ENCODE results near the gene DHX40.
"Not testable (repeated sequence)": the region's sequence is repeated elsewhere in the genome, so short reads cannot be mapped to it uniquely, and the experiment has no call there.

Gene DHX40

DNA sequence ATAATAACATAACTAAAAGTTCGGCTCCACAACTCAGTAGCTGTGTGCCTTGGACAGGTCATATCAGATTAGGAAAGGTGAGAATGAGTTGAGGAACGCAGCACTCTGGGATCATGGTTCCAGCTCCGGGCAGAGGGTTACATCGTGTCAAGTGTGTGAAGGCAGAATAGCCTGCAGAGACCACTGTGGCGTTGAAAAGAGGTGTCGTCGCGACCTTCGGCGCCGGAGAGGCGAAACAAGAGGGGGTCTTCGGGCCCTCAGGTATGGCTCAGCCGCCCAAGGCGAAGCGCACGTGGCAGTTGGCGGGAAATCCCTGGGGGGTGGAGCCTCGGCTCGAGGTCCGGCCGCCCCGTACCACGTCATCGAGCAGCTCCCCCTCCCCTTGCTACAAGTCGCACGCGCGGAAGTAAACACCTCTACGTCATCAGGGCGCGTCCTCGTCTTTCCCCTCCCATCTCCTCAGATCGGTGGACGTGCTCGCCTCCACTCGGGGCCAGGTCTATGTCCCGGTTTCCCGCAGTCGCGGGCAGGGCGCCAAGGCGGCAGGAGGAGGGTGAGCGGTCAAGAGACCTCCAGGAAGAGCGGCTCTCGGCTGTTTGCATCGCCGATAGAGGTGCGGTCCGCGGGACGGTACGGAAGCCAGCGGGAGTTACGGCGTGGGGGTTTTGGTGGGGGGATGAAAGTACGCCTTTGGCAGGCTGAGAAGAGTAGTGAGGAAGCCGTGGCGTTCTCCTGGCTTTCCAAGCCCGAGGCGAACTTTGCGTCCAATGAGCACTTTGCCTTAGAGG is at the start of gene DHX40:
Gene DHX40 (plus strand): TSS at position 440 of the 788 bp plus-strand sequence. CDS start 62 bp downstream, at position 502.
- peak; percentile 87 for DNase-seq (ENCODE audit: low read depth)

DNA sequence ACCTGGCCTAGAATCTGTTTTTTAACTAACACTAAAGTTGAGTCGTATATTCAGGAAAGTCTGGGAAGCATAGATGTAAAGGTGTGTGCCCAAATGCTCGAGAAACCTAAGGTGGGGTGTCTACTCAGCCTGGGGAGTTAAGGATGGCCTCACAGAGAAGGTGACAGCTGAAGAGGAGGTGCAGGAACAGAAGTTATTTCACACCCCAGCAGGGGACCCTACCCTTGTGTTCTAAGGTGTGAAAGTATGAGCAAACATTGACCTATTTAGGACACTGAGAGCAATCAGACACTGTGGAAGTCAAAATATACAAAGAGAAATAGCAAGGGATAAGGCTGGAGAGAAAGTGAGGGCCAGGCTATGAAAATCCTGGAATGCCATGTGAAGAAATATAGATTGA is 49.0 kb upstream of the DHX40 start:
- no peak for DNase-seq (ENCODE audit: low read depth)

DNA sequence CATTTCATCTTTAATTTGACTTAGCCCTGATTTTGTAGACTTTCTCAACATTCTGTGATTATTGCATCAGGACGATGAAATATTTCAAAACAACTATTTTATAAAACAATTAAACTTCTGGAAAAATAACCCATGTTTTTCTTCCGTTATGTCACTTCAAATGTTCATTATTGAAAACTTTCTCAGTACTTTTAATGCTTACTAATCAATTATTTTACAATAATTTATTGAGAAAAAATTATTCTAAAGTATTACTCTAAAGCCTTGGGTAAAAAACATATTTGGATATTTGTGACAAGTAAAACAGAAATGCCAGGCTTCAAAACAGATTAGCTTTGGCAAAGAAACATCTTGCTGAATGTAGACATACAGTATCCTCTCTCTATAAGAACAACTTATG is 46.3 kb upstream of the DHX40 start:
- DNase-seq (ENCODE audit: low read depth): no peak

- no peak for DNase-seq (ENCODE audit: low read depth)
These were observed 45.2 kb upstream of the DHX40 start for GRCh38 chr17:59520251-59520650.

GRCh38 chr17:59521465-59522126 is 43.8 kb upstream of the DHX40 start:
- DNase-seq (ENCODE audit: low read depth): peak; percentile 26

DNA sequence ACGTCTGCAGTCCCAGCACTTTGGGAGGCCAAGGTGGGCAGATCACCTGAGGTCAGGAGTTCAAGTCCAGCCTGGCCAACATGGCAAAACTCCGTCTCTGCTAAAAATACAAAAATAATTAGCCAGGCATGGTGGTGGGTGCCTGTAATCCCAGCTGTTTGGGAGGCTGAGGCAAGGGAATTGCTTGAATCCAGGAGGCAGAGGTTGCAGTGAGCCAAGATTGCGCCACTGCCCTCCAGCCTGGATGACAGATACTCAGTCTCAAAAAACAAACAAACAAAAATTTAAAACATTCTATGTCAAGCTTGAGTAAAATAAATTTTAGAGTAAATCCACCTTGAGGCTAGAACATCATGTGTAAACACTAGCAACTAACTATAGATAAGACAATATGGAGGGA is 40.5 kb upstream of the DHX40 start:
- DNase-seq (ENCODE audit: low read depth): not testable (repeated sequence)

DNA sequence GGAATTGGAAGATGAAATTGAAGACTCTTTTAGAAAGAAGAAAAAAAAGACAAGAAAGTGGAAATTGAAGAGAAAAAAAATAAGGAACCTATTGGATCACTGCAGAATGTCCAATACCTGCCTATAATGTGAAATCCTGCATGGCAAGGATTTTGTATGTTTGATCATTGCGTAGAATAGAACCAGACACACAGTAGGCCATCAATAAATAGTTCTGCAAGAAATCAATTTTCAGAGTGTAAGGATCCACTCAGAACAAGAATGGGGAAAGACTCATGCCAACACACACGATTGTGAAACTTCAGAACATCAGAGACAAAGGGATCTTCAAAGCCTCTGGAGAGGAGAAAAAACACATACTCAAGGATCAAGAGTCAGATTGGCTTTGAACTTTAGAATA is 39.7 kb upstream of the DHX40 start:
- DNase-seq (ENCODE audit: low read depth): no peak

GRCh38 chr17:59526451-59526850 is 39.0 kb upstream of the DHX40 start:
- DNase-seq (ENCODE audit: low read depth): no peak

GRCh38 chr17:59527325-59527917 is 38.0 kb upstream of the DHX40 start:
- DNase-seq (ENCODE audit: low read depth): no peak

GRCh38 chr17:59527931-59528330 is 37.5 kb upstream of the DHX40 start:
- DNase-seq (ENCODE audit: low read depth): no peak

DNA sequence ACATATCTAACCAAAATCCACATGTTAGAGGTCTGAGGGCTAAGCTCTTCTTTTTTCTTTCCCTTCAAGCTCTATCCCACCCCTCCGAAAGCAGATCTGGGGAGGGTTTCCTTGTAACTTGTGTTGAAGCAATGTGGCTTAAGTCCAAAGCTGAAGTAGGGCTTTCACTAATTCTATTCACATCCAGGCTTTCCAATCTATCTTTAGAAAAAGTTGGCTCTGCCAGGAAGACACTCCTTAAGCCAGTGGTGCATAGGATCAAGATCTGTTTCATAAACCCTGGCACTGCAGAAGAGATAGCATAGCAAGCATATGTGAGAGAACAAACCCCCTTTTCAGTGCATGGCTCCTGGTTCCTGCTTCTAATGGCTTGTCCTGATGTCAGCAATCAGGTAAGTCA is 34.9 kb upstream of the DHX40 start:
- no peak for DNase-seq (ENCODE audit: low read depth)

DNA sequence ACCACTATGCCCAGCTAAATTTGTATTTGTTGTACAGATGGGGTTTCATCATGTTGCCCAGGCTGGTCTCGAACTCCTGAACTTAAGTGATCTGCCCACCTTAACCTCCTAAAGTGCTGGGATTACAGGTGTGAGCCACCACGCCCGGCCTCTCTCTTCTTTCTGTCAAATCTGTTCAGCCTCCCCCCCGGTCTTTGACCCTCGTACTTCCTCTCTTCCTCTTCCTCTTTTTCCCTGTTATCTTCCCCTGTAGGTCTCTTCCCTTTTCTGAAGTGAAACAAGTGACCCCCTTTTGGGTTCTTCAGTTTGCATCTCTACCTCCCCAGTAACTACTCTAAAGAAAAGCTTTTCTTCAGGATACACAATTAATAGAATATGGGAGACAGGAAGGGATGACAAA is 31.7 kb upstream of the DHX40 start:
- no peak for DNase-seq (ENCODE audit: low read depth)

DNA sequence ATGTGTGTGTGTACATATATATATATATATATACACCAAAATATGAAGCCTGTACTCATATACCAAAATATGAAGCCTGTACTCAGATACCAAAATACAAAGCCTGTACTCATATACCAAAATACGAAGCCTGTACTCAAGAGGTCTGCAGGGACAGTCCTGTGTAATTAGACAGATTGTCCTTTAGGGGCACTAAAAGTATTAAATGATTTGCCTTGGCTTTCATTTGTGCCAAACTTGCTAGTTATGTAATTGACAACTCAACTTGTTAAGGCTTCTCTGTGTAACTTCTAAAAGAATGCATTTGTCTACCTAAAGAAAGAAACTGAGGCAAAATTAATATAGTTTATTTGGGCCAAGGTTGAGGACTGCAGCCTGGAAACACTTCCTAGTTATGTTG is 30.8 kb upstream of the DHX40 start:
- no peak for DNase-seq (ENCODE audit: low read depth)

DNA sequence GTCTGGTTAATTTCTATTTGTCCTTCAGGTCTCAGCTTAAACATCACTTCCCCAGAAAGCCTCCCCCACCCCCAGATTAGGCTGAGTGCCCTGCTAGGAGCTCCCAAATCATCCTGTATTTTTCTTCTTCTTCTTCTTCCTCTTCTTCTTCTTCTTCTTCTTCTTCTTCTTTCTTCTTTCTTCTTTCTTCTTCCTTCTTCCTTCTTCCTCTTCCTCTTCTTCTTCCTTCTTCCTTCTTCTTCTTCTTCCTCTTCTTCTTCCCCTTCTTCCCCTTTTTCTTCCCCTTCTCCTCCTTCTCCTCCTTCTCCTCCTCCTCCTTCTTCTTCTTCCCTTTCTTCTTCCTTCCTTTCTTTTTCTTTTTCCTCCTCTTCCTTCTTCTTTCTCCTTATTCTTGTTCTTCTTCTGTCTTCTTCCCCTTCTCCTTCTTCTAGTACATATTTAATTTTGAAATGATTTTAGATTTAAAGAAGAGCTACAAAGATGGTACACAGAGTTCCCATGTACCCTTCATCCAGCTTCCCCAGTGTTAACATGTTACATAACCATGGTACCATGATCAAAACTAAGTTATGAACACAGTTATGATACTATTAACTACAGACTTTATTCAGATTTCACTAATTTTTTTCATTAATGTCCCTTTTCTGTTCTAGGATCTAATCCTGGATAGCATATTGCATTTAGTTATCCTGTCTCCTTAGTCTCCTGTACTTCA is 27.1 kb upstream of the DHX40 start:
- DNase-seq (ENCODE audit: low read depth): no peak

DNA sequence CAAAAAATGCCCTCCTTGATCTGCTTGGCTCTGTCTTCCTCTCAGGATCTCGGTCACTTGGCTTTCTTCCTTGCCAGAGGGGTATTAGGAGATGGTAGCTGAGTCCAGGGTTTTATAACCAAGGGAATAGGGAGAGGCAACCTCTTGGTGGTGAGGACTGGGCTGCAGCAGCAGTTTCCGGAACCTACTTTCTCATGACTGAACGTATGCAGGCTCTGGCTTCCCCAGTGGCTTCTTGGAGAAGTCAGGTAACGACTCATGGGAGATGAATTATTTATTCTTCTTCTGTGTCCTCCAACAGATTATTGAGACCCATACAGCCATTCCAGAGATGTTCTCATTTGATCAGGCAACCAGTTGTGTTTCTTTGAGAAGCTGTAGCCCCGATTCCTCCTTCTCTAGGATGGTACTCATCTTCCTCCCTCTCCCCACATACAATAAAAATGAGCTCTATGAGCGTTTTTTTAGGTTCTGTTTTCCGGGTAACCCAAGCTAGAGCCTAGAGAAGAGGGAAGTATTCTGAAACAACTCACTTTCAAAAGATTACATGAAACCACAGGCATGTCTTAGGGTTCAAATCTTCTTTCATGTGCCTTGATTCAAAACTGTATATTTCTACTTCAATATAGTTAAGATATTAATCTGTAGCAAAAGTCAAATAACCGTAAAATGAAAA is 22.3 kb upstream of the DHX40 start:
- DNase-seq (ENCODE audit: low read depth): no peak

GRCh38 chr17:59545942-59546341 is 19.5 kb upstream of the DHX40 start:
- no peak for DNase-seq (ENCODE audit: low read depth)

DNA sequence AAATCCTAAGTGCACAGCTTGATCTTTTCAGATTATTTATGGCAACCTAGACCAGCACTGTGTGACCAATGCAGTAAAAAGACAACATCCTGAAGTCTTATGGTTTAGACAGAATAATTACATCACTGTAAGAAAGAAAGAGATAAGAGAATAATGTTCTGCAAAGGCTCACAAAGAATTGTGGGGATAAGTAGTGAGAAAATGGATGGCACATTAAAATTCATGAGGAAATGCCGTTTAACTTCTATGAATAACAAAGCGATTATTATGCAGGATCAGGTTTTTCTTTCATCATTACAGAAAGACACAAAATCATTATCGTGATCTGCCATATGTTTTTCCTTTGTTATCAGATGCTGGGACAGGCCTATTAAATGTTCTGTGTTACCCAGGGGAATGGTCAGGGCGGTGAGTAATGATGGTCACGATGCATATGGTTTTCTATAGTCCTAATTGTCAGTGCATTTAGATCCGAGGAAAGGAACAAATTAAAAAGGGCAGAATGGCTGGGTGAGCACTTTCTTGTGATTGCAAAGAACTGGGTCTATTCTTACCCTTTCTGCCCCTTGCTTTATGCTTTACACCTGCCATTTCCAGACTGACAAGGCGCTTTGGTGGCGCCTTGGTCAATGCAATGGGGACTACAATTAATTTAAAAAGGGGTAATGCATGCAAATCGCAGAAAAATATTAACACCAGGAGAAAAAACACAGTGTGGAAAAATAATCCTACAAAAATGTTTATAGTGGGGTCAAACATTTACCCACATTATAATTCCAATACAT is 18.1 kb upstream of the DHX40 start:
- no peak for DNase-seq (ENCODE audit: low read depth)

DNA sequence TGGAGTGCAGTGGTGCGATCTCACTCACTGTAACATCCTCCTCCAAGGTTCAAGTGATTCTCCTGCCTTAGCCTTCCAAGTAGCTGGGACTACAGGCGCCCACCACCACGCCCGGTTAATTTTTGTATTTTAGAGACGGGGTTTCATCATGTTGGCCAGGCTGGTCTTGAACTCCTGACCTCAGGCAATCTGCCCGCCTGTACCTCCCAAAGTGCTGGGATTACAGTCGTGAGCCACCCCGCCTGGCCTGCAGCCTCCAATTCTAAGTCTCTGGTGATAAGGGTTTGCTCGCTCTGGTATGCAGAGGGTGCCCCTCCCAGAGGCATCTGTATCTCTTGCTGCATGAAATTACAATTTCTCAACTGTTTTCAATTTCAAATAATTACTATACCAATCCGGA is 16.4 kb upstream of the DHX40 start:
- not testable (repeated sequence) for DNase-seq (ENCODE audit: low read depth)

- DNase-seq (ENCODE audit: low read depth): no peak
These were observed 14.7 kb upstream of the DHX40 start for GRCh38 chr17:59550703-59551102.

- DNase-seq (ENCODE audit: low read depth): no peak
These were observed 7.4 kb upstream of the DHX40 start for GRCh38 chr17:59558039-59558438.

- DNase-seq (ENCODE audit: low read depth): no peak
These were observed 6.5 kb upstream of the DHX40 start for GRCh38 chr17:59558953-59559352.

Data from CMK (cell line).